Loucy (cell line): ENCODE measurements around the gene SPINT2.

Experiments used
- H2AFZ ChIP-seq: fragments of 200-600 bp; sonication (generic); 2 replicates; pipeline ENCODE4 v1.6.0; 2016; ENCODE audit warnings: antibody characterized with exemption, mild to moderate bottlenecking, low read length, moderate library complexity
- H3F3A ChIP-seq: fragments of 200-600 bp; 2 replicates; pipeline ENCODE4 v1.6.0; 2016; ENCODE audit warnings: antibody characterized with exemption, low read depth, mild to moderate bottlenecking
- H3K27me3 ChIP-seq: fragments of 200-600 bp; sonication (generic); 2 replicates; pipeline ENCODE4 v1.6.1; 2014; ENCODE audit warnings: low read length, mild to moderate bottlenecking; ENCODE audit not compliant: insufficient read depth, poor library complexity, severe bottlenecking
- H3K36me3 ChIP-seq: fragments of 200-600 bp; sonication (generic); 2 replicates; pipeline ENCODE4 v1.6.1; 2016; ENCODE audit warnings: low read length; ENCODE audit not compliant: insufficient read depth
- H3K4me1 ChIP-seq: fragments of 200-600 bp; sonication (generic); 2 replicates; pipeline ENCODE4 v1.5.1; 2014; ENCODE audit warnings: low read length, mild to moderate bottlenecking; ENCODE audit not compliant: insufficient read depth, poor library complexity, severe bottlenecking
- H3K4me2 ChIP-seq: fragments of 200-600 bp; sonication (generic); 2 replicates; pipeline ENCODE4 v1.6.0; 2014; ENCODE audit warnings: antibody characterized with exemption, low read length, low read depth, mild to moderate bottlenecking; ENCODE audit not compliant: poor library complexity, severe bottlenecking
- H3K4me3 ChIP-seq: fragments of 200-600 bp; sonication (generic); 2 replicates; pipeline ENCODE4 v1.5.1; 2014; ENCODE audit warnings: low read length, mild to moderate bottlenecking, mixed read lengths; ENCODE audit not compliant: poor library complexity, severe bottlenecking
- H3K79me2 ChIP-seq: fragments of 200-600 bp; sonication (generic); 2 replicates; pipeline ENCODE4 v1.6.1; 2014; ENCODE audit warnings: low read length; ENCODE audit not compliant: insufficient read depth
- H3K9ac ChIP-seq: fragments of 200-600 bp; sonication (generic); 2 replicates; pipeline ENCODE4 v1.6.0; 2014; ENCODE audit warnings: mild to moderate bottlenecking, low read depth, low read length, moderate library complexity; ENCODE audit not compliant: poor library complexity, severe bottlenecking
- H3K9me2 ChIP-seq: fragments of 200-600 bp; sonication (generic); replicated peaks from 2 replicates; pipeline ENCODE4 v1.6.1; 2016; ENCODE audit warnings: low read depth, low read length, mixed read lengths
- H3K9me3 ChIP-seq: fragments of 200-600 bp; sonication (generic); 2 replicates; pipeline ENCODE4 v1.6.1; 2014; ENCODE audit warnings: mild to moderate bottlenecking, antibody characterized with exemption, low read length, low read depth; ENCODE audit not compliant: insufficient read depth
- H4K20me1 ChIP-seq: fragments of 200-600 bp; sonication (generic); 2 replicates; pipeline ENCODE4 v1.6.0; 2014; ENCODE audit warnings: antibody characterized with exemption, low read length, mild to moderate bottlenecking; ENCODE audit not compliant: insufficient read depth, poor library complexity, severe bottlenecking
- EZH2phosphoT487 ChIP-seq: fragments of 200-600 bp; IDR thresholded peaks from 2 replicates; pipeline ENCODE4 v1.6.1; 2018; ENCODE audit warnings: antibody characterized with exemption, mild to moderate bottlenecking, moderate library complexity, borderline replicate concordance
- TF ChIP-seq, protein P1 (sequence below): fragments of 200-600 bp; sonication (generic); conservative IDR thresholded peaks from 2 replicates; pipeline ENCODE4 v1.5.1; 2014; ENCODE audit warnings: mild to moderate bottlenecking, antibody characterized with exemption, low read length

SPINT2 gene

DNA sequence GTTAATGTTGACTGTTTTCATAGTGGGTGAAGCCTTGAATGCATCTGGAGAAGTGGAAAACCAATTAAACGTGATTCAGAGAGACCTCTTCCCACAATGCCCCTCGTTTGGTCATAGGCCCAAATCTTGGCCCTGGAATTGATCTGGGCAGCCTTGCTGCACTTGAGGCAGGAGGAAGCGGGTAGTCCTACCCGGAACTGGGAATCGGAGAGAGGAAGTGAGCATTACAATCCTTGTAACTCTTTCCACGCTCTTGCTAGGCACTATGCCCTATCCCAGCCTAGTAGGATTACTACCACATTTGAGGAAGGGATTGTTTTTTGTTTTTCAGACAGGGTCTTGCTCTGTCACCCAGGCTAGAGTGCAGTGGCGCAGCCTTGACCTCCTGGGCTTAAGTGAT, 58.9 kb downstream of the SPINT2 start:
- Histone ChIP-seq H3K36me3 (peaks cover 11% of the 10 kb centered on the region; the same call in 1 of the 2 replicates), H3K4me1 (peaks cover 32% of the 10 kb centered on the region), H3K9me3 (no peaks in the 10 kb centered on the region), H3K9me2 (no peaks in the 10 kb centered on the region), H3K79me2 (peaks cover 33% of the 10 kb centered on the region; the same call in 1 of the 2 replicates), H3K9ac (no peak overlapping the region), H3K4me3 (no peak overlapping the region), H4K20me1 (no peaks in the 10 kb centered on the region), H3K27me3 (no peaks in the 10 kb centered on the region), H3K4me2 (no peak overlapping the region), H2AFZ (no peak overlapping the region), H3F3A (no peaks in the 10 kb centered on the region)
- TF ChIP-seq, protein P1, sequence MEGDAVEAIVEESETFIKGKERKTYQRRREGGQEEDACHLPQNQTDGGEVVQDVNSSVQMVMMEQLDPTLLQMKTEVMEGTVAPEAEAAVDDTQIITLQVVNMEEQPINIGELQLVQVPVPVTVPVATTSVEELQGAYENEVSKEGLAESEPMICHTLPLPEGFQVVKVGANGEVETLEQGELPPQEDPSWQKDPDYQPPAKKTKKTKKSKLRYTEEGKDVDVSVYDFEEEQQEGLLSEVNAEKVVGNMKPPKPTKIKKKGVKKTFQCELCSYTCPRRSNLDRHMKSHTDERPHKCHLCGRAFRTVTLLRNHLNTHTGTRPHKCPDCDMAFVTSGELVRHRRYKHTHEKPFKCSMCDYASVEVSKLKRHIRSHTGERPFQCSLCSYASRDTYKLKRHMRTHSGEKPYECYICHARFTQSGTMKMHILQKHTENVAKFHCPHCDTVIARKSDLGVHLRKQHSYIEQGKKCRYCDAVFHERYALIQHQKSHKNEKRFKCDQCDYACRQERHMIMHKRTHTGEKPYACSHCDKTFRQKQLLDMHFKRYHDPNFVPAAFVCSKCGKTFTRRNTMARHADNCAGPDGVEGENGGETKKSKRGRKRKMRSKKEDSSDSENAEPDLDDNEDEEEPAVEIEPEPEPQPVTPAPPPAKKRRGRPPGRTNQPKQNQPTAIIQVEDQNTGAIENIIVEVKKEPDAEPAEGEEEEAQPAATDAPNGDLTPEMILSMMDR: no peak
- no peak for TF ChIP-seq EZH2phosphoT487

DNA sequence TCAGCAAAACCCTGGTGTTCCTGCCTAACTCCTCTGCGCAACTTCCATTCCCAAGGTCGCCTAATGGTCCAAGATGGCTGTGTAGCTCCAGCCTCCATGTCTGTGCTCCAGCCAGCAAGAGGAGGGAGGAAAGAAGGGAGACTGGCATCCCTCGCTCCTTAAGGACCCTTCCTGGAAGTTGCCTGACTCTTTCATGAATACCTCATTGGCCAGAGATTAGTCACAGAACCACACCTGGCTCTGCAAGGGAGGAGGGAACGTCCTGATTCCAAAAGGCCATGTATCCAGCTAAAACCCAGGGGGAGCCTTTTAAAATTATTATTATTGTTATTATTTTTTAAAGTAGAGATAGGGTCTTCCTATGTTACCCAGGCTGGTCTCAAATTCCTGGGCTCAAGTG, 60.1 kb downstream of the SPINT2 start:
- Histone ChIP-seq H4K20me1 (no peaks in the 10 kb centered on the region), H3K4me3 (no peak overlapping the region), H3K79me2 (peaks cover 29% of the 10 kb centered on the region; the same call in 1 of the 2 replicates), H3K9me3 (no peaks in the 10 kb centered on the region), H3K4me1 (peaks cover 21% of the 10 kb centered on the region), H3K4me2 (no peak overlapping the region), H3K9me2 (no peaks in the 10 kb centered on the region), H3K27me3 (no peaks in the 10 kb centered on the region), H3K36me3 (peaks cover 11% of the 10 kb centered on the region; the same call in 1 of the 2 replicates), H2AFZ (no peak overlapping the region), H3K9ac (no peak overlapping the region), H3F3A (no peaks in the 10 kb centered on the region)
- TF ChIP-seq, protein P1: no peak

DNA sequence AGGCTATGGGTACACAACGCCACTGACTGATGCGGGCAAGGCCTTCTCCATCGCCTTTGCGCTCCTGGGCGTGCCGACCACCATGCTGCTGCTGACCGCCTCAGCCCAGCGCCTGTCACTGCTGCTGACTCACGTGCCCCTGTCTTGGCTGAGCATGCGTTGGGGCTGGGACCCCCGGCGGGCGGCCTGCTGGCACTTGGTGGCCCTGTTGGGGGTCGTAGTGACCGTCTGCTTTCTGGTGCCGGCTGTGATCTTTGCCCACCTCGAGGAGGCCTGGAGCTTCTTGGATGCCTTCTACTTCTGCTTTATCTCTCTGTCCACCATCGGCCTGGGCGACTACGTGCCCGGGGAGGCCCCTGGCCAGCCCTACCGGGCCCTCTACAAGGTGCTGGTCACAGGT, 62.2 kb downstream of the SPINT2 start:
- Histone ChIP-seq H3K9me3 (no peaks in the 10 kb centered on the region), H3K9me2 (no peaks in the 10 kb centered on the region), H2AFZ (no peak overlapping the region), H3K79me2 (peaks cover 9% of the 10 kb centered on the region; the same call in 1 of the 2 replicates), H4K20me1 (no peaks in the 10 kb centered on the region), H3K4me3 (no peak overlapping the region), H3K27me3 (no peaks in the 10 kb centered on the region), H3F3A (no peaks in the 10 kb centered on the region), H3K9ac (no peak overlapping the region), H3K4me2 (no peak overlapping the region), H3K36me3 (peaks cover 11% of the 10 kb centered on the region; the same call in 1 of the 2 replicates), H3K4me1 (peaks cover 8% of the 10 kb centered on the region)
- TF ChIP-seq EZH2phosphoT487: no peak
- TF ChIP-seq, protein P1: no peak
